ENCODE measurements around the gene LETM1.

Gene LETM1

GRCh38 chr4:1800805-1801204 lies 55.2 kb downstream of the LETM1 start:
- no peak for TF ChIP-seq SNAI2 (CRISPR knock-in tag; IDR thresholded peaks at IDR 0.05)
- no peak for TF ChIP-seq ZFP30 (CRISPR knock-in tag; IDR thresholded peaks at IDR 0.05)
- TF ChIP-seq ISL1 (CRISPR knock-in tag; IDR thresholded peaks at IDR 0.05): no peak
- TF ChIP-seq OSR1 (CRISPR knock-in tag; IDR thresholded peaks at IDR 0.05): no peak
- no peak for TF ChIP-seq BACH2 (CRISPR knock-in tag; IDR thresholded peaks at IDR 0.05; ENCODE audit: borderline replicate concordance)
- TF ChIP-seq CSDC2 (CRISPR knock-in tag; IDR thresholded peaks at IDR 0.05): no peak
- TF ChIP-seq POU6F1 (CRISPR knock-in tag; IDR thresholded peaks at IDR 0.05; ENCODE audit: borderline replicate concordance, low read depth): no peak
- TF ChIP-seq CSRNP3 (CRISPR knock-in tag; IDR thresholded peaks at IDR 0.05): no peak
- TF ChIP-seq RARB (CRISPR knock-in tag; IDR thresholded peaks at IDR 0.05): no peak
- TF ChIP-seq TOX (CRISPR knock-in tag; IDR thresholded peaks at IDR 0.05; ENCODE audit: borderline replicate concordance): no peak
- TF ChIP-seq GLIS3 (CRISPR knock-in tag; IDR thresholded peaks at IDR 0.05): no peak
- no peak for TF ChIP-seq ZFP3 (CRISPR knock-in tag; IDR thresholded peaks at IDR 0.05)
- no peak for TF ChIP-seq ZNF8 (CRISPR knock-in tag; IDR thresholded peaks at IDR 0.05)
- no peak for TF ChIP-seq CREB5 (CRISPR knock-in tag; IDR thresholded peaks at IDR 0.05; ENCODE audit: low read depth)
- no peak for TF ChIP-seq ZNF70 (CRISPR knock-in tag; IDR thresholded peaks at IDR 0.05)
- no peak for TF ChIP-seq TCF4 (CRISPR knock-in tag; IDR thresholded peaks at IDR 0.05; ENCODE audit: borderline replicate concordance)
- no peak for TF ChIP-seq ESRRG (CRISPR knock-in tag; IDR thresholded peaks at IDR 0.05)
- no peak for TF ChIP-seq ZC3H10 (CRISPR knock-in tag; IDR thresholded peaks at IDR 0.05)

GRCh38 chr4:1799387-1800375 lies 56.3 kb downstream of the LETM1 start:
- ATAC-seq: no peak
- TF ChIP-seq ZFP3 (CRISPR knock-in tag; IDR thresholded peaks at IDR 0.05): no peak
- no peak for TF ChIP-seq POU6F1 (CRISPR knock-in tag; IDR thresholded peaks at IDR 0.05; ENCODE audit: borderline replicate concordance, low read depth)
- no peak for TF ChIP-seq OSR1 (CRISPR knock-in tag; IDR thresholded peaks at IDR 0.05)
- no peak for TF ChIP-seq ZFP30 (CRISPR knock-in tag; IDR thresholded peaks at IDR 0.05)

More at GRCh38 chr4:1800805-1801204, 55.2 kb downstream of the LETM1 start:
- no peak for ATAC-seq

- TF ChIP-seq TSHZ2 (CRISPR knock-in tag; IDR thresholded peaks at IDR 0.05) (no peak), ZNF8 (CRISPR knock-in tag; IDR thresholded peaks at IDR 0.05) (no peak), ZC3H10 (CRISPR knock-in tag; IDR thresholded peaks at IDR 0.05) (no peak), ISL1 (CRISPR knock-in tag; IDR thresholded peaks at IDR 0.05) (no peak)
- no peak for ATAC-seq
These were observed 57.2 kb downstream of the LETM1 start for GRCh38 chr4:1798580-1799386.

All from SK-N-SH treated with all-trans-retinoic acid at 6 μM for 48 hours (cell line).